ENCODE results near the gene NCOA5.

DNA sequence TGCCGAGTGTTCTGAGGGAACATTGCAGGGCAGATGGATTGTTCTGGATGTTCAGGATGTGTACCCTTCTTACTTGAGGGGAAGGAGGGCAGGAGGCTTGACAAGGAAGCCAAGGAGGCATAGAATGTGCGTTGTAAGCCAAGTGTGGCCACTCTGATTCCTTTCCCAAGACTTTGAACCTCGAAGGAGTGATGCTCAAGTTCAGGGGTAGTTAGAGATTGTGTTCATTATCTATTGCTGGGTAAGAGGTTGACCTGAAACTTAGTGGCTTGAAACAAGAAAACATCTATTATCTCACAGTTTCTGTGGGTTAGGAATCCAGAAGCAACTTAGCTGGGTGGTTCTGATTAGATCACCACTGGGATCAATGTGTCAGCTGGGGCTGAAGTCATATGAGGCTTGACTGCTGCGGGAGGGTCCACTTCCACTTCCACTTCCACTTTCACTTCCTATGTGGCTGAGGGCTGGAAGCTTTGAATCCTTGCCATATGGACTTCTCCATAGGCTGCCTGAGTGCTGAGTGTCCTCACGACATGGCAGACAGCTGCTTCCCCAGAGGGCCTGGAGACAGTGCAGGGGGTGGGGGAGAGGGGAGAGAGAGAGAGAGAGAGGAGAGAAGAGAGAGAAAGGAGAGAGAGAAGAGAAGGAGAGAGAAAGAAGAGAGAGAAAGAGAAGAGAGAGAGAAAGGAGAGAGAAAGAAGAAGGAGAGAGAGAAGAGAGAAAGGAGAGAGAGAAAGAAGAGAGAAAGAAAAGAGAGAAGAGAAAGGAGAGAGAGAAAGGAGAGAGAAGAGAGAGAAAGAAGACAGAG lies 21.5 kb upstream of the NCOA5 start:
- TF ChIP-seq, protein P1, sequence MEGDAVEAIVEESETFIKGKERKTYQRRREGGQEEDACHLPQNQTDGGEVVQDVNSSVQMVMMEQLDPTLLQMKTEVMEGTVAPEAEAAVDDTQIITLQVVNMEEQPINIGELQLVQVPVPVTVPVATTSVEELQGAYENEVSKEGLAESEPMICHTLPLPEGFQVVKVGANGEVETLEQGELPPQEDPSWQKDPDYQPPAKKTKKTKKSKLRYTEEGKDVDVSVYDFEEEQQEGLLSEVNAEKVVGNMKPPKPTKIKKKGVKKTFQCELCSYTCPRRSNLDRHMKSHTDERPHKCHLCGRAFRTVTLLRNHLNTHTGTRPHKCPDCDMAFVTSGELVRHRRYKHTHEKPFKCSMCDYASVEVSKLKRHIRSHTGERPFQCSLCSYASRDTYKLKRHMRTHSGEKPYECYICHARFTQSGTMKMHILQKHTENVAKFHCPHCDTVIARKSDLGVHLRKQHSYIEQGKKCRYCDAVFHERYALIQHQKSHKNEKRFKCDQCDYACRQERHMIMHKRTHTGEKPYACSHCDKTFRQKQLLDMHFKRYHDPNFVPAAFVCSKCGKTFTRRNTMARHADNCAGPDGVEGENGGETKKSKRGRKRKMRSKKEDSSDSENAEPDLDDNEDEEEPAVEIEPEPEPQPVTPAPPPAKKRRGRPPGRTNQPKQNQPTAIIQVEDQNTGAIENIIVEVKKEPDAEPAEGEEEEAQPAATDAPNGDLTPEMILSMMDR (conservative IDR thresholded peaks at IDR 0.05; ENCODE audit: low read depth in 2 of 2), result no peak
- no peak for TF ChIP-seq EZH2 (IDR thresholded peaks at IDR 0.05; ENCODE audit: low read depth, unreplicated experiment)
- TF ChIP-seq EZH2phosphoT487 (IDR thresholded peaks at IDR 0.05; ENCODE audit: unreplicated experiment), result no peak
- TF ChIP-seq STAT1 (IDR thresholded peaks at IDR 0.05; ENCODE audit: unreplicated experiment), result no peak
- TF ChIP-seq REST (IDR thresholded peaks at IDR 0.05; ENCODE audit: unreplicated experiment), result no peak
- no peak for TF ChIP-seq CREB1 (CRISPR knock-in tag; IDR thresholded peaks at IDR 0.05; ENCODE audit: low read depth)
- no peak for TF ChIP-seq POLR2AphosphoS5 (IDR thresholded peaks at IDR 0.05; ENCODE audit: low read depth)
- TF ChIP-seq NANOG (IDR thresholded peaks at IDR 0.05; ENCODE audit: borderline replicate concordance), result no peak
- no peak for TF ChIP-seq JUNB (IDR thresholded peaks at IDR 0.05; ENCODE audit: unreplicated experiment)
- TF ChIP-seq, protein P2, sequence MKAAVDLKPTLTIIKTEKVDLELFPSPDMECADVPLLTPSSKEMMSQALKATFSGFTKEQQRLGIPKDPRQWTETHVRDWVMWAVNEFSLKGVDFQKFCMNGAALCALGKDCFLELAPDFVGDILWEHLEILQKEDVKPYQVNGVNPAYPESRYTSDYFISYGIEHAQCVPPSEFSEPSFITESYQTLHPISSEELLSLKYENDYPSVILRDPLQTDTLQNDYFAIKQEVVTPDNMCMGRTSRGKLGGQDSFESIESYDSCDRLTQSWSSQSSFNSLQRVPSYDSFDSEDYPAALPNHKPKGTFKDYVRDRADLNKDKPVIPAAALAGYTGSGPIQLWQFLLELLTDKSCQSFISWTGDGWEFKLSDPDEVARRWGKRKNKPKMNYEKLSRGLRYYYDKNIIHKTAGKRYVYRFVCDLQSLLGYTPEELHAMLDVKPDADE (IDR thresholded peaks at IDR 0.05), result no peak
